Osteoblast (primary cell): ENCODE results near the gene LRRC2. TPM values are rescaled to one million over a fixed set of nuclear protein-coding genes. Genes with fewer than 3 reads are reported as not detected.

ENCODE experiments used
- DNase-seq: peaks from one replicate; pipeline ENCODE4 v3.0.0; 2011; ENCODE audit warnings: low spot score, mixed read lengths; ENCODE audit not compliant: insufficient read length; ENCODE audit errors: missing footprints
- H2AFZ ChIP-seq: 2 replicates; pipeline ENCODE4 v1.6.0; 2011; ENCODE audit warnings: mild to moderate bottlenecking, low read length
- H3K27ac ChIP-seq: 2 replicates; pipeline ENCODE4 v1.5.1; 2011; ENCODE audit warnings: mild to moderate bottlenecking, low read depth, low read length, moderate library complexity
- H3K27me3 ChIP-seq: 2 replicates; pipeline ENCODE4 v1.6.0; 2012; ENCODE audit warnings: mild to moderate bottlenecking, control low read depth, inconsistent platforms, low read length, moderate library complexity; ENCODE audit not compliant: insufficient read depth
- H3K36me3 ChIP-seq: 2 replicates; pipeline ENCODE4 v1.5.1; 2011; ENCODE audit warnings: mild to moderate bottlenecking, low read length, control low read depth, moderate library complexity; ENCODE audit not compliant: insufficient read depth
- H3K4me1 ChIP-seq: 2 replicates; pipeline ENCODE4 v1.5.1; 2011; ENCODE audit warnings: mild to moderate bottlenecking, low read length, control low read depth, moderate library complexity; ENCODE audit not compliant: insufficient read depth
- H3K4me2 ChIP-seq: 2 replicates; pipeline ENCODE4 v1.6.0; 2011; ENCODE audit warnings: mild to moderate bottlenecking, low read length; ENCODE audit not compliant: insufficient read depth
- H3K4me3 ChIP-seq: fragments of 200-600 bp; sonication (generic); 3 replicates; pipeline ENCODE4 v1.5.1; 2012; ENCODE audit warnings: mild to moderate bottlenecking, low read length, inconsistent platforms; ENCODE audit not compliant: insufficient read depth
- H3K79me2 ChIP-seq: 2 replicates; pipeline ENCODE4 v1.6.0; 2012; ENCODE audit warnings: mild to moderate bottlenecking, low read length, control low read depth, inconsistent platforms; ENCODE audit not compliant: insufficient read depth
- H3K9me3 ChIP-seq: 2 replicates; pipeline ENCODE4 v1.5.1; 2011; ENCODE audit warnings: low read depth, low read length, control low read depth
- H4K20me1 ChIP-seq: 2 replicates; pipeline ENCODE4 v1.6.0; 2012; ENCODE audit warnings: mild to moderate bottlenecking, low read length, control low read depth; ENCODE audit not compliant: insufficient read depth
- CTCF ChIP-seq: IDR thresholded peaks from 2 replicates; pipeline ENCODE4 v1.5.1; 2011; ENCODE audit warnings: mild to moderate bottlenecking, low read depth, low read length, moderate library complexity; ENCODE audit errors: extremely low read depth
- total RNA-seq: library from RNA; depleted of rRNA; stranded (reverse); fragments of >200 nt; gene quantifications from 2 replicates; pipeline ENCODE4 v1.2.3, GENCODE V29; 2012

The LRRC2 gene
- total RNA-seq, 1 donor = 5.1 TPM

GRCh38 chr3:46482632-46483350 is 83.3 kb downstream of the LRRC2 start:
- Histone ChIP-seq H3K4me2 (no peak overlapping the region), H3K4me3 (no peak overlapping the region), H3K79me2 (no peaks in the 10 kb centered on the region), H4K20me1 (no peaks in the 10 kb centered on the region), H3K9me3 (no peaks in the 10 kb centered on the region), H2AFZ (no peak overlapping the region), H3K4me1 (peaks cover 7% of the 10 kb centered on the region), H3K27me3 (peaks cover 31% of the 10 kb centered on the region), H3K27ac (no peak overlapping the region), H3K36me3 (no peaks in the 10 kb centered on the region)
- DNase-seq = peak; percentile 83
- no peak for TF ChIP-seq CTCF

GRCh38 chr3:46481636-46482035 is 84.5 kb downstream of the LRRC2 start:
- DNase-seq = no peak
- Histone ChIP-seq H3K4me2 (no peak overlapping the region), H3K36me3 (no peaks in the 10 kb centered on the region), H3K27me3 (peaks cover 39% of the 10 kb centered on the region), H4K20me1 (no peaks in the 10 kb centered on the region), H3K27ac (no peak overlapping the region), H3K4me3 (no peak overlapping the region), H3K79me2 (no peaks in the 10 kb centered on the region), H3K9me3 (no peaks in the 10 kb centered on the region), H2AFZ (no peak overlapping the region), H3K4me1 (peaks cover 7% of the 10 kb centered on the region)
- TF ChIP-seq CTCF = no peak

GRCh38 chr3:46480491-46481195 is 85.5 kb downstream of the LRRC2 start:
- Histone ChIP-seq H4K20me1 (no peaks in the 10 kb centered on the region), H3K4me2 (no peak overlapping the region)

More at GRCh38 chr3:46480491-46481195, 85.5 kb downstream of the LRRC2 start:
- no peak for DNase-seq
- Histone ChIP-seq H3K27ac (no peak overlapping the region), H2AFZ (no peak overlapping the region), H3K4me1 (peaks cover 7% of the 10 kb centered on the region), H3K27me3 (peaks cover 47% of the 10 kb centered on the region), H3K79me2 (no peaks in the 10 kb centered on the region), H3K4me3 (no peak overlapping the region), H3K9me3 (no peaks in the 10 kb centered on the region), H3K36me3 (no peaks in the 10 kb centered on the region)
- no peak for TF ChIP-seq CTCF
